ENCODE results near the gene DOCK1.

Gene DOCK1

DNA sequence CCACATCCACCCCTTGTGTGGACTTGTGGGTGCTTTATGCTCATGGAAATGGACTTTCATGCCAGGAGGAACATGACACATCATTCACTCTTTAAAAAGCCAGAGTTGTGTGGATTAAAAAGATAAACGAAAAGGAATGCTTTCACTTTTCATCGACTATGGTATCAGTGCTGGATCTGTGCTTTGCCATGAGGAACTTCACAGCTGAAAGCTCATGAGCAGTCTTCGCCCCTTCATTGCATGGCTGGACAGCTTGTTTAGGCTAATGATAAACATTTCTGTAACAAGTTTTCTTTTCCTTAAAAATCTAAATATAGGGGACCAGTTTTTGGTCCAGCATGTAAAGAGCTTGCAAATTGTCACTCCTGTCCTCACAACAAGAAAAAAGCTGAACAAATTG, 470.2 kb downstream of the DOCK1 start:
- DNase-seq: no peak

DNA sequence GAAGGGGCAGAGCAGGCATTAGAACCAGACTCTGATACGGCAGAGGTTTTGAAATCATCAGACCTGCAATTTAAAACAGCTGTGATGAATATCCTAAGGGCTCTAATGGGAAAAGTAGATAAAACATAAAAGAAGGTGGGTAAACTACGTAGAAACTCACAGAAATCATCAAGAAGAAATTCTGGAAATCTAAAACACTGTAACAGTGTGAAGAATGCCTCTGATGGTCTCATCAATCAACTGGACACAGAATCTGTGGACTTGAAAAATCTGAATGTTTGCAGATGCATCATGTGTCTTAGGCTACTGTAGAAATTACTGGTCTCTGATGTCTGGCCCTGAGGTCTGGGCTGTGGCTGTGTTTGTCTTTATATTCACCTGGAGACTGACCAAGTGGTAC, 470.8 kb downstream of the DOCK1 start:
- DNase-seq: no peak

DNA sequence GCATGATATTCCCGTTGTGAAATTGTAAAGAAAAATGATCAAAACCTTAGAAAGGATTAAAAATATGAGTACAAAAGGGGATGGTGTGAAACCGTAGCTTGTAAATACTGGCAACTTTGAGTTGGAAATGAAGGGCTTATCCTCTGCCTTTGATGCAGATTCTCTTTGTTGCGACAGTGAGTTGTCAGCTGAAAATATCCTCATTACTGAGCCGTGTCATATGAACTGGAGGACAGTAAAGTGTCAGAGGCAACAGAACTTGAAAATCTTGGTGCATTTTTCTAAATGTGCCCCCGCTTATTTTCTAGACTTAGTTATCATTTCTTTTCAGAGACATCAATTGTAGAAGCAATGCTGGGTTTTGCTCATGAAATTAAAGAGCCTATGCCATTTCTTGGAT, 473.4 kb downstream of the DOCK1 start:
- DNase-seq: no peak

DNA sequence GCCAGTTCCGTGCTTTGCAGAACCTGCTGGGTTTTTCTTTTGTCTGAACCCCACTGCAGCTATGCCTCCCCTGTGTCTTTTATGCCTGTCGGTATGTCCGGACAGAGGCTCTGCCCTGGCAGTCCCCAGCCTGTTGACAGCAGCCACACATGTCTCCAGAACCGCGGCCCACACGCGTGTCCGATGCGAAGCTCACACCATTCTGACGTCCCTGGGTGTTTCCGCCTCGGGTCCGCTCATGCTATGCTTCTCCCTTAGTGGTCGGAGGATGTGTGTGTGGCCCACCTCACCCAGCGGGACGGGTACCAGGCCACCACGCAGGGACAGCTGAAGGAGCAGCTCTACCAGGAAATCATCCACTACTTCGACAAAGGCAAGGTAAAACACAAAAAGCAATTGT, 479.3 kb downstream of the DOCK1 start:
- DNase-seq: no peak

DNA sequence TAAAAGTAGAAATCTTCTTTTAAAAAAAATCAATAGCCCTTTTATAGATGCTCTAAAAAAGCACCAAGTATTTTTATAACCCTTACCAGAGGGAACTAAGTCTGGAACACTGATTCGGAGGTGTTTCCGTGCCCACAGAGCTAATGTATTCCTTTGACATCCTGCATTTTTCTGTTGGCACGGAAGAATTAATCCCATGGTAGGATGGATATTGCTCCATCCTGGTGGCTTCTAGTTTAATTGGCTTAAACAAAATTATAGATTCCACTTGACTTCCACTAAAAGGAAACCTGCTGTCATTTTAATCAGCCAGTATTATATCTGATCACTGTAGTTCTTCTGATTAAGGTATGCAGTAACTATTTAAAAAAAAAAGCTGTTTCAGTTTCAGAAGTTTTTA, 479.8 kb downstream of the DOCK1 start:
- no peak for DNase-seq

DNA sequence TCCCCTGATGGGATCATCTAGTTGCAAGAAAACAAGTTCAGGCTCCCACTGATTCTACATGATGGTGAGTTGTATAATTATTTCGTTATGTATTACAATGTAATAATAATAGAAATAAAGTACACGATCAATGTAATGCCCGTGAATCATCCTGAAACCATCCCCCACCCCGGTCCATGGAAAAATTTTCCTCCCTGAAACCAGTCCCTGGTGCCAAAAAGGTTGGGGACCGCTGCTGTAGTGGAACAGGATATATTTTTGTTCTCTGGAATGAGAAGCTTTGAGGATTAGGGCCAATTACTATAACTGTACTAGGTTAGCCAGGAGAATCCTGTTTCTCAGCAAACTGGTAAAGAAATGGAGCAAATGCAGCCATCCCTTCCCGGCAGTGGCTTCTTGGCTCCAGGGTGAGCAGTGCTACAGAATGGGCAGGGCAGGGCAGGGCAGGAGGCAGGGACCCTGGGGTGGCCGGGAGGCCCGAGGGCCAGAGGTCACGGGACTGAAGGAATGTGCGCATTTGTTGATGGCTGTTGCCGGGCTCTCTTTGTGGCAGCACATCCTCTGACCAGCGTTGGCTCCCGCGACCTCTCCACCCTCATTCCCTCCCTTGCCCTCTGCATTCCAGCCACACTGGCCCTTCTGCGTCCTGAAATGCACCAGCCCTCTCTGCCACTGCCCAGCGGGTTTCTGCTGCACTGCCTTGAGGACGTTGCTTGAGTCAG, 481.5 kb downstream of the DOCK1 start:
- no peak for DNase-seq

DNA sequence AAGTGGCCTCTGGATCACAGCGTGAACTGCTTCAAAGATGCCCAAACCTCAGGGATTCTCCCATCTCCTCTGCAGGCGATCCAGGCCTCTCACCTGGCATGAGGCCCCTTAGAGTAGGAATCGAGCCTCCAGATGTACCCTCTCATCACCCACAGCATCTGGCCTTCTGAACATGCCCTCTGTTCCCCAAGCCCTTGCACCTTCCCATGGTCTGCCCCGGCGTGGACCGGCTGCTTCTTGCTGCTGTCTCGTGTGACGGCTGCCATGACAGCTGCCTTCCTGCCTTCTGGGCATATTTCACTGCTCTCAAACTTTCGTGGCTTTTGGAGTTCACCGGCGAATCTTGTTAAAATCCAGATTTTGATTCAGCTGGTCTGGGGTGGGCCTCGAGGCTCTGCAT, 486.6 kb downstream of the DOCK1 start:
- DNase-seq: no peak

DNA sequence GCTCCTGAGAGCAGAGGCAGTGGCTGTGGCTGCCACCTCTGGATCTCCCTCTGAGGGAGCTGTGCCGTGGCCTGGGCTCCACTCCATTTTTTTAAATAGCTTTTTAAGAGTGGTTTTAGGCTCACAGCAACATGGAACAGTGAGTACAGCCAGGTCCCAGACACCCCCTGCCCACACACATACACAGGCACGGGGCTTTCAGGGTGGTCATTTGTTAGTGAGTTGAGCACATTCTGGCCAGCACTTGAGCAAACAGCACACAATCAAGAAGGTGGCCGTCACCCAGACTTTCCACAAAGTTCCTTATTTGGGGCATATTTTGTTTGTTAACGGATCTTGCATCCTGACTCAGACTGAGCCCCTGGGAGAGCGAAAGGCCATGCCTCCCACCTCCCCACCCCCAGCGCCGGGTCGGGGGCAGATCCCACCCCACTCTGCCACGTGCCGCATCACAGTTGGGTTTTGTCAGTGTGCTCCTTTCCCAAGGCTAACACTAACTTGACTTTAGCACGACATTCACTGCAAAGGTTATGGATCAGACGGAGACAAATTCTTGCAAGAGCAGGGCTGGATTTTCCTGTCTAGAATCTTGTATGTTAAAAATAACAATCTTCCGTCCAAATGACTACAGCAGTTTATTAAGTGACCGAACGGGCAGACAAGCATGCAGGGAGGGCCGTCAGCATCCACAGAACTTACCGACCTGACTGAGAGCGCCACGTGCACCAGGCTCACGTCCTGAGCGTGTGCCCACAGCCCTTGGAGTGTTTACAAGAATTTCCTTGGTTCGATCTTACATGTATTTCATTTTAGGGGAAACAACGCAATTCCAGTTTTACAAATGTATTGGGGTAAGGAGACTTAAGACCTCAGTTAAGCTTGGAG, 487.4 kb downstream of the DOCK1 start:
- DNase-seq: no peak

DNA sequence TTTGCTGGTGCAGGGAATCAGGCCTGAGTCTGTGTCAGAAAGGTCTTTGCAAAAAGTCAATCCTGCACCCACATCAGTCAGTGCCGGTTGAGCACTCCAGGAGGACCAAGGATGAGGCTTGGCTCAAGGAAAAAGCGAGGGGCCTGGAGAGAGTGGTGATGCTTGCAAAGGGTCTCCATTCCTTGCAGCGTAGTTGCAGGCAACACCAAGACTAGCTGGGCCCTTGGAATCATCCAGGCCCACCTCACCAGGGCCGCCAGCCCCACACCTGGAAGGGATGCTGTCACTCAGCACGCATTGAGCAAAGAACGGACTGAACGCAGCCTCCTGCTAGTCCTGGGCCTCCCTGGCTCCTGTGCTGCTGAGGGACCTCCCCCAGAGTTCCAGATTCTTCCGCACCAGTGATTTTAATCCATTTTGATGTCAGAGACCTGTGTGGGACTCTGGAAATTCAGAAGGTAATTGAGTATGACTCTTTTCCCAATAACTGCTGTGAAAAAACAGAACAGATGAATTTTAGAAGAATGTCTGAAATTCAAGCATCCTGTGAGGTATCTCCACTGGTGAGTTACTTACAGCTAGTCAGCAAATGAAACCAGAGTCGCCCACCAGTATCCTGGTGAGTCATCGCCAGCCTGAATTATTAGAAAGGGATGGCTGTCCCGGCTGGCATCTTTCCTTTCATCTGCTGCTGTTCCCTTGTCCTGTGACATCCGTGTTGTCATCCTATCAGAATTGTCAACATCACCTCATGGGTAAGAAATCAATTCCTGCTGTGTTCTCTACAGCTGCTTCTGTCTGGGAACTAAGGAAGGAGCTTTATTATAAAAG, 493.1 kb downstream of the DOCK1 start:
- DNase-seq: no peak

DNA sequence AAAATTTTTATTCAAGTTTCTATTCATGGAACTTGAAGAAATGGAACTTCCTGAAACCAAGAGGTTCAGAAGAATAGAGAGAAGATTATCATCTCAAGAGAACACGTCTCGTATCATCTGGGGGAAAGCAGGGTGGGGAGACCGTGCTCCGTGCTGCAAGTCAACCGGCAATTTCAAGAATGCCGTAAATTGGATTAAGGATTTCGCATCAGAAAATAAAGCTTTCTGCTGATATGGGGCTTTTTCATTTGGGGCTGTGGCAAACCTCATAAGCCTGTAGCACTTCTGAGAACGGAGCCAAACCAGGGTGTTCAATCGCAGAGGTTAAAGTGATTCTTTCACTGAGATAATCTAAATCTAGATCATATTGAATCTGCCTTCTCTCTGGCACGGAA, 493.7 kb downstream of the DOCK1 start:
- DNase-seq: no peak

DNA sequence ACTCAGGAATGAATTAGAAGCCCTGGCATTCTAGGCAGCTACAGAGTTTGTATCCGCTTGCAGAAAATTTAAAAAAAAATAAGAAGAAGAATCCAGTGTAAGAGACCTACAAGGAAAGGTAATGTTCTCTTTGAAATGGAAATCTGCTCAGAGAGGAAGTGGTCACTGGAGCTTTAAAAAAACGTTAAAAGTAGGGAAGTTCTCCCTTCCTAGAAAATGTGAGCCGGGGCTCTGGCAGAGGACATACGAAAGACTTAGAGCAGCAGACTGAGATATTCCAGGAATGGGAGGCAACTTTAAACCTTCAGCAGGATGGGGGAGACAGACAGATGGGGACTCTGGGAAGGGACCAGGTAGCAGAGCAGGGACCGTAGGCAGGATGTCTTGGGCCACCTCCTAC, 494.4 kb downstream of the DOCK1 start:
- no peak for DNase-seq

DNA sequence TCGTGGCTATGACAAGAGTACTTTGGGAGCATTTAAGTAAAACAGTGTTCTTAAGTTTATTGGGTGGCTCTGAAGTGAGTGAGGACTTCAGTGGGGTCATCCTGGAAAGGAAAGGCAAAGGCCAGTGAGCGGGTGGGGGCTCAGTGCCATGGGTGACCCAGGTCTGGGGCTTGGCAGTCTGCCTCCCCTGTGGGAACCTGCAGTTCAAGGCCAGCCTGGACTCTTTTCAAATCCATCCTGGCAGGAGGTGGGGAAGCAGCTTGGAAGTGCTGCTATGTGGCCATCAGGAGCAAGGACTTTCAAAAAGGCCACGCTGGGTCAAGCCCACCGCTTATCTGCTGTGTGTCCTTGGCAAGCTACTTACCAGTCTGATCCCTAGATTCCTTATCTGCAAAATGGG, 495.0 kb downstream of the DOCK1 start:
- no peak for DNase-seq

DNA sequence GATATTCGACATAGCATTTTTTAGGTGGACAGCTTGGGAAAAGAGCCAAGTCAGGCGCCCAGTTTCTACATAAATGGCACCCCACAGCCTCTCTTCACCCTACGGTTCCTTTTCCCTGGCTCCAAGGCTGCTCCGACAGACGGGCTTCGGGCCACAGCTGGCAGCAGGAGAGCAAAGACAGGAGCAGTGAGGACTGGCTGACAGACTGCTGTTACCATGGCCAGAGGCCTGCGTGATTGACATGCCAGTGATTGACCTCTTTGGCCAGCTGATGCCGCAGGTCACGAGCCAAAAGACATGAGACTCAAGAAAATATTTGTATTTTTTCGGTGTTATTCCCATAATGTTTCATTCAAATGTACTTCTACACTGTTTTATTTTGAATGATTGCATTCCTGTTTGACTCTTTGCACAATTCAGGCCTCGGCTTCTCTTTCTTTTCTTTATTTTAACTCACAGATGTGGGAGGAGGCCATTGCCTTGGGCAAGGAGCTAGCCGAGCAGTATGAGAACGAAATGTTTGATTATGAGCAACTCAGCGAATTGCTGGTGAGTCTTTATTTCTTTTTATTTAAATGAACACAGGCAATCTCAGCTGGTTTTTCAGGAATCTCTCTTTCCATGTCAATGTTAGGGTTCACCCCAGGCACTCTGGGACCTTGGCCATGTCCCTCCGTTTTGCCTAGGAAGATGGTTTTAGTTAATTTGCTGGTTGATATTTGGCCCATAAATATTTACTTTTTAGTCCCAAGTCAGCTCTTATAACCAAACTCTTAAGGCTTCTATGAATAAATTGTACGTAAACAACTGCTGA, 497.6 kb downstream of the DOCK1 start:
- DNase-seq: no peak

DNA sequence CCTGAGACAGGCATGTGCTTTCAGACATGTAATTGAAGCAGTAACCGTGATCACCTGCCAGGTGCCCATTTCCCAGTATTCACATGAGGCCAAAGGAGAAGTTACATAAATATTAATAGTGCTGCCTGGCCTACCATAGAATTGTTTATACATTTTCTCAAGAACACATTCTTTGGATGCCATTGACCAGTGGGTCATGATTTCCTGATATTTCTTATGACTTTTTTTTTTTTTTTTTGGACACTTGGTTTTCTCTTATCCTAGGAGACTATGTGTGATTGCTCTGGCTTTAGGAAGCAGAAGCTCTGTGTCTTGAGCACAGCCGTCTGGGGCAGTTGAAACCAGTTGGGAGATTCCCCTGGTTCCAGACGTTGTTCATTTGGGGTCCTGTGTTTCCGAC, 500.0 kb downstream of the DOCK1 start:
- no peak for DNase-seq

DNA sequence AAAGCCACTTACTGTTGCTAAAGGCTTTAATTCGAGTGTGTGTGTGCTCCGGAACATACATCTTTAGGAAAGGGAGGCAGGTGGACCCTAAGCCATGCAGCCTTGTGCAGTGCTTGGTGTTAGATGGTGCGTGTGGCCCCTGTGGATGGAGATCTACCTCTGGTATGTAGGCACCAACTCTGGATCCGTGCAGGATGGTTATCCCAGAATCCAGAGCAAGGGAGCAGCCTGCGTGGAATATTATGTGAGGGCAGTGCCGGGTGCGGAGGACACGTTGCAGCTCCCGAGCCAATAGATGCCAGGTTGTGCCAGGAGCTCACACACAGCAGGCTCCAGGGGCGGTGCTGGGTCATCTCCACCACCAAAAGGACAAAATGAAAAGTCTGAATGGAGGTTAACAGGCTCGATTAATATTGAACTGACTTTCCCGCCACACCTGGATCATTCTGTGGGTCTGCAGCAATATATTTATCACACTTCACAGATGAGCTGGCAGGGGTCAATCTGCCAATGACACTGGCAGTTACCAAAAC, 500.9 kb downstream of the DOCK1 start:
- DNase-seq: no peak

DNA sequence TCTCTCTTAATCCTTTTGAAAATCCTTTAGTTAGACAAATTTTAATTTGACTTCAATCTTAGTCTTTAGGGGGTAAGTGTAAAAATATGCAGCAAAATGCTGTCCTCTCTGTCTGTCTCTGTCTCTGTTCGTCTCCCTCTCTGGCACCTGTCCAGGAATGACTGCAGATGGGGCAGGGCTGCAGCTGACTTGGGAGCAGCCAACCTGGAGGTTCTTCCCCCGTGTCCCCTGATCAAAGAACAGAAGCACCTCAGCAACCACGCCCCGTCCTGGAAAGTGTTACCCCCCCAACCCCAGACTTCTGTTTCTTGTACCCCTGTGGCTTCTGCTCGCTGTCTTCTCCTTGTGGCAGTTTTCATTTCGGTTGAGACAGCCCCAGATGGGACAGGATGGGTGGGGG, 502.3 kb downstream of the DOCK1 start:
- DNase-seq: no peak

DNA sequence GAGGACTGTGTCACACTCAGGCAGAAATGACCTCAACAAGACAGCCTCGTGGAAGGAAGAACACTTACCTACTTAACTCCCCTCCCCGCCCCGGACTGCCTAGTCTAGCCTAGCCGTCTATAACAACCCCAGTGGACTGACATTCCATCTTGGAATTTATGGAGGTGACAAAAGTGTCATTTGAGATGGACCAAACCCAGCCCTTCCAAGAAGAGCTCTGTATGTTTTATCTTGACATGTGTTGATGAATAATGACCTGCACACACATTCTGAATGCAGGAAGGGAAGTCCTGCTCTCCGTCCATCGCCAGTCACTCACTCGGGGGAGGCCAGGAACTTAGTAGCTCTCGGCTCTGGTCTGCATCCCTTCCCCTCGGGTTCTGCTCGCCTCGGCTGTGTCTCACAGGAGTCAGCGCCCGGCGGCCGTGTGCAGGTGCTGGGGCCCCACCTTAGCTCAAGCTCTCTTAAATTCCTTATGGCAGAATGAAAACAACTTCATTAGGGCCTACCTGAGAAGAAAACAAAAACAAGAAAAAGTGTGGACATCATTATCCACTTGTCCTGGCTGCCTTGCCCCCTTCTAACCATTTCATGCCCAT, 503.0 kb downstream of the DOCK1 start:
- DNase-seq: no peak

DNA sequence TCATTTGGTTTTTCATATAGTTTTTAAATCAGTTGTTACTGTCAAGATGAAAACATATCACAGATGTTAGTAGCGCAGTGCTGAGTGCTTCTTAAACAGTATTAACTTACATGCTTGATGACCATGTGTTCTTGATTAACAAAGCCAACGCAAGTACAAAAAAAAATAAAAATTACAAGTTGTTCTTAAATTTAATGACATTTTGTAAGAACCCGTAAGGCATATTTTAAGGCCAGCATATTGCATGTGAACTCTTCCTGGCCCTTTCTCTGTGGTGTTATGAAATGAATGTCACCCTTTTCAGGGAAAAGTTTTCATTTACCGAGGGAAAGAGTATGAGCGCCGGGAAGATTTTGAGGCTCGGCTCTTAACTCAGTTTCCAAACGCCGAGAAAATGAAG, 503.5 kb downstream of the DOCK1 start:
- peak; percentile 18 for DNase-seq

DNA sequence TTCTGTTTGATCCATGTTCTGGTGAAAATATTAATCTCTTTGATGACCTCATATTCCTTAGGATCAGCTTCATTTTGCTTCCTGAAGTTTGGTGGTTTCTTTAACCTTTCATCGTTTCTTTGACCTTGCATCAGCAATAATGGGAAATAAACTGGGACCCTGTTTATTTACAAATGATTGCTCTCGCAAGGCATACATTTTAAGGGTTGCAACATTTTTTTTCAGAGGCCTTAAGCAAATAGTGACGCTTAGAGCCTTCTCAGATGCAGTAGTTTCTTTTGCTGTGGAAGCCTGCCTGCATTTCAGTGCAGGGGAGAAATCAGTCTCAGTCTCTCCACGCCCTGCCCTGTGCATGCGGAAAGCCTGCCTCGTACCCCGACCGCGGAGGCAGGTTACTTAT, 504.8 kb downstream of the DOCK1 start:
- no peak for DNase-seq

DNA sequence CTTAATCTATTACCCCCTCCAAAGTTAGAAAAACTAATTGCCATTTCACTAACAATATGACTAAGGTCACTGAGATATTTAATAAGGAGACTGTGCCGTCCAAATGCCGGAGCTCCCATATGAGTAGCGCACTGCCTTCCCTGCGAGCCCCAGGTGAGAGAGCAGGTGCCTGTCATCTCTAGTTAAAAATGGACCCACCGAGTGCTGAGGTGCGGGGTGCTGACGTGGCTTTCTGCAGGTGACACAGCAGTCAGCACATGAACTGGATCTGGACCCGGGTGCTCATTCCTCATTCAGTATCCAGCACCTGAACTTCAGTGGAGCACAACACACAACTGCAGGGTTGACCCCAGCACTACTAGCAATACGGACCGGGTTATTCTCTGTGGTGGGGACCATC, 505.8 kb downstream of the DOCK1 start:
- DNase-seq: no peak

DNA sequence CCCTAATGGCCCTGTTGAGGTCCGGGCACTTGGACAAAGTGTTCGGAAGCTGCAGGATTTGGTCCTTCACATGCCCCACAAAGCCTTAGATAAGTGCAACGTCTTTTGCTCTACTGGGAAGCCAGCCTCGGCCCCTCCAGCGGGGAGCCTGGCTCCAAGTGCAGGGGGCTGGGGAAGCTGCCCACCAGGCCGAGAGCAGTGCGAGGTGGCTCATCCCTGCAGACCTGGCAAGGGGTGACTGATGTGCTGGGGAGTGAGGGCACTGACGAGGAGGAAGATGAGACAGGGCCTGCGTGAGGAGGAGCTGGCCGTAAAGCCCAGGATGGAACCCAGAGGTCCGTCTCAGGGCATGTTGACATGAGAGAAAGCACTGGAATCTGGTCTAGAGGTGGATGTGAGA, 508.1 kb downstream of the DOCK1 start:
- no peak for DNase-seq

DNA sequence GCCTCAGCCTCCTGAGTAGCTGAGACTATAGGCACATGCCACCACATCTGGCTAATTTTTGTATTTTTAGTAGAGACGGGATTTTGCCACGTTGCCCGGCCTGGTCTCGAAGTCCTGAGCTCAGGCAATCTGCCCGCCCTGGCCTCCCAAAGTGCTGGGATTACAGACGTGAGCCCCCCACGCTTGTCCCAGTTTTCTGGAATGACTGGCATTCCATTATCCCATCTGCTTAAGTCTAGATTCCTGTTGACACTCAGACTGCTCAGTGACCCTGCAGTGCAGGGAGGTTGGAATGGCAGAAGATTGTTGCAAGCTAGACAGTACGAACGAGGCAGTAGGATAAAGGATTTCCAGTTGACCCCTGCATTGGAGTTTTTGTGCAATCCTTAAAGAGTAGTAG, 508.8 kb downstream of the DOCK1 start:
- DNase-seq: no peak
